ENCODE data around the gene CAT.

The CAT gene

DNA sequence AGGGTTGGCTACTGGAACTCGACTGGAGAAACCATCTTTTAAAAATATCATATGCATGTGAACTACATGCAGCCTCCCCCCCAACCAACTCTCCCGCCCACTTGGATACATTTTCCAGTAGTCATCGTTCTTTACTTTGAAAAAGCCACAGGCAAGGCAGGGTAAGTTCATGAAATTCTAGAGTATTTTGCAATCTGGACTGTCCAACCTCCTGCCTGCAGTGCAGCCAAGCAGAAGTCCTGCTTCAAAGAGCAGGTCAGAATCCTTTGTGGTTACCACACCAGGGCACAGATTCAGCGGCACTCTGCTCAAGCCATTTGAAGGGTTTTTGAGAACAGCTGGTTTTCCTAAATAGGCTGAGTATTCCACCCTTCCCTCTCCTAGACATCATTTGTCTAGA lies 62.8 kb downstream of the CAT start:
- no peak for DNase-seq

- DNase-seq, result no peak
Observed at GRCh38 chr11:34501949-34502348, 63.2 kb downstream of the CAT start.

DNA sequence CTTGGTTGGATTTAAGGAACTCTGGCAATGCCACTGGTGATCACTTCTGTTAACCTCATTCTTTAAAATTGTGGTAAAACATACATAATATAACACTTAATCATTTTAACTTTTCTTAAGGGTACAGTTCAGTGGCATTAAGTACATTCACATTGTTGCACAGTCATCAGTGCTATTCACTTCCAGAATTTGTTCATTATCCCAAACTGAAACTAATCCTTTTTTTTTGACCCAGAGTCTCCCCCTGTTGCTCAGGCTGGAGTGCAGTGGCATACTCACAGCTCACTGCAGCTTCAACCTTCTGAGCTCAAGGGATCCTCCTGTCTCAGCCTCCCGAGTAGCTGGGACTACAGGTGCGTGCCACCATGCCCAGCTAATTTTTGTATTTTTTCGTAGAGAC lies 64.2 kb downstream of the CAT start:
- no peak for DNase-seq

DNA sequence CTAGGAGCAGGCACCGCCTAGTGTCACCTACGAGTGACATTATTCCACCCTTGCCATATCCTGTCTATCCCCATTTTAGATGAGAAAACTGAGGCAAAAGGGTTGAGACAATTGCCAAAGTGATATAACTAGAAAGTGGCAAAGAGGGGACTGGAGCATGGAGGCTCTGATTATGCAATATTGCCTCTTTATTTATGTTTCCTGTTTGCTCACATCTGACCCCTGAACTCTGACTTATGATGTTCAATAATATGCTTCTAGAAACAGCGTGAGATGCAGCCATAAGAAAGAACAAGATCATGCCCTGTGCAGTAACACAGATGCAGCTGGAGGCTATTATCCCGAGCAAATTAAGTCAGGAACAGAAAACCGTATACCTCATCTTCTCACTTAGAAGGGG lies 67.1 kb downstream of the CAT start:
- no peak for DNase-seq

DNA sequence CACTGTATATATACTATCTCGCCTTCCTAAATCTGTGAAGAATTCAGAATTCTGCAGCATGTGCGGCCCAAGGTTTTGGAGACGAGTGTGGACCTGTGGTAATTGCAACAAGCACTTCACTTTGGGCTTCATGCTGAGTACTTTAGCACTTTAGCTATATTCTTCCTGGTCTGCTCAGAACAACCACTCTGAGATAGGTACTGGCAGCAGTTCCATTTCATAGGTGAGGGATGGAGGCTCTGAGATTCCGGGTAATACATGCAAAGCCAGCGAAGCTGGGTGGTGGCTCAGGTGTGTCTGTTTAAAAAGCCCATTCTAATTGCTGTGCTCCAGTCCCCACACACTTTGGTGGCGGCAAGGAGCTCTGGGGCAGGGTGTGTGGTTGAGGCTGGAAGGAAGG lies 68.4 kb downstream of the CAT start:
- DNase-seq, result no peak

GRCh38 chr11:34507610-34508009 lies 68.9 kb downstream of the CAT start:
- DNase-seq, result no peak

- DNase-seq, result no peak
Observed at GRCh38 chr11:34508524-34508923, 69.8 kb downstream of the CAT start.

- DNase-seq, result no peak
Observed at GRCh38 chr11:34509336-34509876, 70.7 kb downstream of the CAT start.

DNA sequence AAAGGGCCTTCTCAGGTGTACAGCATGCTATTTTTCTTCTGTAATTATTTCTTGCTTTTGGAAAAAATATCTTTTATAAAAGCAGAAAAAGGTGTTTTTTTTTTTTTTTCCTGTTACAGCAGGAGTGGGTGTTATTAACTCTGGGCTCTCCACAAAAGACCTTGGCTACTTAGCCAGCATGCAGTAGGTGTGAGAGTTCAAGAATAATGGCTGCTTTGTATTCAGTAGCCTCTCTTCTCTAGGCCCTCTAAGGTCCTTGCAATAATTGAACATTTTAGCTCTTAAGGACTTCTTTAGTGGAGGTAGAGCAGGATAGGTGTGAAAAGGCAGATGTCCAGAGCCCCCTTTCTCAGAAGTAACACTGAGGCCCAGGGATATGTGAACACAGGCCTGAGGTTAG lies 71.5 kb downstream of the CAT start:
- DNase-seq, result no peak

DNA sequence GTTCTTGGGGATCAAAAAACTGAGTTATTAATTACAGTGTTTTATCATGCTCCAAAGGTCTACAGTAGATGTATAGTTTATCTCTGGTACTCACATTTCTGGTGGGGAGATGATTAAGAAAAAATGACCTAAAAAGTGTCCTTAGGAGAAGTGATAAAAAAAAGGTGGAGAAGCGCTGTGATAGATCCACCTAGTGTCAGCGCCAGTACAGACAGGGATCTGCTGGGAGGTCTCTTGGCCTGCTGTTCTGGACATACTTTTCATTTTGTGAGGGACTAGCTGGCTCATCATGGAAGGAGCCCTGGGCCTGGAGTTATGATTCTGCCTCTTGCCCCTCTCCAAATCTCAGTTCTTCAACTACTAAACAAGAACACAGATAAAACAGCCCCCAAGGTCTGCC lies 71.9 kb downstream of the CAT start:
- no peak for DNase-seq

- no peak for DNase-seq
Observed at GRCh38 chr11:34512840-34513681, 74.3 kb downstream of the CAT start.

DNA sequence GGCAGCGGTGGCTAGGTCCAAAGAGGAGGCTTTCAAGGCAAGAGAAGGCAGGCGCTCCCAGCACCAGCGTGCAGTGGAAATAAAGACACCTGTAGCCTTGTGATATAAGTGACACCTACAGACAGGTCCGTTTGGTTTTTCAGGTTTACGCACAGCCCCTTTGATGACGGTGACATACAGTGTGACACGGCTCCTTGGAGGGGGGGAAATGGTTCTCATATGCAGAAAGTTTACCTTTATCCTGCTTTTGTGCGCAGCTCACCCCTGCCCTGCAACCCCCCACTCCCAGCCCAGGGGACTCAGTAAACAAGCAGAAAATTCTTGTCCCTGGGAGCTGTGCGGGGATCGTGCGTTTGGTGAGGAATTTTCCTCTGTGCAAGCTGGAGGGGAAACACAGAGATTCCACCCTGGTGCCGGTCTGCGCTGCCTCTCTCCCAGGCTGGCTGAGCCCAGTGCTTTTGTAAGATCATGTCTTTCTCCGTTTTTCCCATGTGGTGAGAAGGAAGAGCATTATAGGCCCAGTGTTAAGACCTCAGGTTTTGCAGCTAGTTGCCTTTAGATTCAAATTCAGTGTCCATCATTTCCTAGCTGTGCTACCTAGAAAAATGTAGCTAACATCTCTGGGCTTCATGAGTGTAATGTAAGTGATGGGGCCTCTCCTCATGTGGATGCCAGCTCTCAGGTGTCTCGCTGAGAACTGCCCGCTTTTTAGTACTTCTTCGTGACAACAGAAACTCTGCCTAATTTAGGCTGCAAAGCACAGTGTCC lies 75.1 kb downstream of the CAT start, which contains the start of gene ELF5:
Gene ELF5, minus strand, starts transcription at position 113 of the 768 bp plus-strand sequence. CDS start 8,045 bp downstream, outside the sequence.
- DNase-seq, result no peak

- no peak for DNase-seq
Observed at GRCh38 chr11:34514597-34514996, 75.9 kb downstream of the CAT start.

GRCh38 chr11:34516247-34517040 lies 77.7 kb downstream of the CAT start:
- no peak for DNase-seq

DNA sequence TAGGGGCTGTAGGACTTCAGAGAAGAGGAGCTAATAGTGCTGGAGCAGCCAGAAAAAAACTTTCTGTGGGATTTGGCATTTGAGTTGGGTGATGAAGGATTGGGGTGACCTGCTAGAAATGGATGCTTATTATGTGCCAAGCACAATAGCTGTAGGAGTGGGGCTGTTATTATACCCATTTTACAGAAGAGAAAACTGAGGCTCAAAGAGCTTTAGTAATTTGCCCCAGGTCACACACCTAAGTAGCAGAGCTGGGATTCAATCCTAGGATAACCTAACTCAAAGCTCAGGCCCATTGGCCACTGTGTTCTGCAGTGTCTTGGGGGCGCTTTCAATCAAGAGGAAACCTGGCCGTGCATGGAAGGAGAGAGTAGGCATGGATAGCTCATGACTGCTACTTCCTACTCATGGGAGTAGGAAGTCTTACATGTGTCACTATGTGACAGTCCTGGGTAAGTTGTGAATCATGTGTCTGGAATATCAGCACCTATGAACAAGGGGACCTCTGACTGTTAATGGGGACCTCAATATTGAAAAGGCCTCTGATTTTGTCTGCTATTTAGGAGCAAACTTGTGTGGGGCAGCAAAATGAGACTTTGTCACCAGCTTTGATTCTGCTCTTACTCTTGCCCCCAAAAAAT lies 81.0 kb downstream of the CAT start:
- DNase-seq, result no peak

DNA sequence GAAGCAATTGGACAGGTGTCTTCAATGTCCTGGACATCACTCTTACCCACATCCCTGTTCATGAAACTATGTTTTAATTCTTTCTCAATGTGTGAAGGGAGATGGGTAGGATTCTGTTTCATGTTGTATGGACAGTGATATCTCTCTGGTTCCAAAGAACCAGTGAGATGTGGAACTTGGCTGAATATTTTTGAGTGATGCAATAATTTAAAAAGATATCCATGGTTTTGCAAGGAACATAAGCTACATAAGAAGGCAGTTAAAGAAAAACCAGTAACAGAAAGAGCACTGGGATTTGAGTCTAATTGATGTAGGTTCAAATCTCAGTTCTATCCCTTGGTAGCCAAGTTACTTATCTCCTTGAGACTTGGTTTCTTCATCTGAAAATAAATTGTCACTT lies 82.5 kb downstream of the CAT start:
- DNase-seq, result no peak
